RWPE1 (cell line): ENCODE results near the gene RACGAP1.
"Not testable (repeated sequence)": the region's sequence is repeated elsewhere in the genome, so short reads cannot be mapped to it uniquely, and the experiment has no call there.

Experiments
- CTCF ChIA-PET: fragments of 350-600 bp; sonication (Branson Sonifier 250); formaldehyde crosslinking; extraction: SDS; loops from one replicate; lab custom pipeline; 2021; lab: Yijun Ruan, JAX
- POLR2A ChIA-PET: fragments of 400-600 bp; formaldehyde crosslinking; extraction: SDS; loops from one replicate; lab custom pipeline; 2020; ENCODE audit warnings: antibody characterized with exemption; ENCODE audit not compliant: low non-redundant PET; lab: Yijun Ruan, JAX
- DNase-seq: peaks from one replicate; pipeline ENCODE4 v3.0.0; 2012; ENCODE audit warnings: low spot score
- H3K27ac ChIP-seq: fragments of 450-650 bp; 2 replicates; pipeline ENCODE4 v1.5.1; 2017
- CTCF ChIP-seq: fragments of 450-650 bp; conservative IDR thresholded peaks from 2 replicates; pipeline ENCODE4 v1.5.1; 2017; ENCODE audit warnings: low read depth, mild to moderate bottlenecking

Gene RACGAP1

GRCh38 chr12:50005175-50005574 is 20.1 kb downstream of the RACGAP1 start:
- ChIA-PET POLR2A (no interaction called here), CTCF (interaction anchor here (0.9 to 1.0 kb wide), 3 partner anchors 34 to 138 kb away, joined by 3 to 4 read pairs (median 4); no protein-coding TSS in a partner anchor)
- no peak for TF ChIP-seq CTCF
- H3K27ac ChIP-seq, result no peak overlapping the region
- no peak for DNase-seq

- TF ChIP-seq CTCF, result no peak
- DNase-seq, result no peak
- ChIA-PET POLR2A (no interaction called here), CTCF (interaction anchor here (1.0 kb wide), 1 partner anchor 34 kb away, joined by 4 read pairs; no protein-coding TSS in a partner anchor)
- no peak overlapping the region for H3K27ac ChIP-seq
Measured at GRCh38 chr12:50004696-50005095, 20.6 kb downstream of the RACGAP1 start.

- H3K27ac ChIP-seq, result no peak overlapping the region
- TF ChIP-seq CTCF, result no peak
- ChIA-PET CTCF (no interaction called here), POLR2A (no interaction called here)
- no peak for DNase-seq
Measured at GRCh38 chr12:50003595-50003994, 21.7 kb downstream of the RACGAP1 start.

GRCh38 chr12:49998453-49998852 is 26.8 kb downstream of the RACGAP1 start:
- no peak for TF ChIP-seq CTCF
- POLR2A ChIA-PET, result no interaction called here
- CTCF ChIA-PET, result interaction anchor here (0.6 kb wide), 1 partner anchor 390 kb away, joined by 3 read pairs; no protein-coding TSS in a partner anchor

GRCh38 chr12:49990273-49990672 is 35.0 kb downstream of the RACGAP1 start:
- H3K27ac ChIP-seq, result no peak overlapping the region
- POLR2A ChIA-PET, result no interaction called here
- no peak for TF ChIP-seq CTCF
- CTCF ChIA-PET, result interaction anchor here (0.6 kb wide), 1 partner anchor 88 kb away, joined by 3 read pairs; no protein-coding TSS in a partner anchor
- DNase-seq, result no peak

More at GRCh38 chr12:49998453-49998852, 26.8 kb downstream of the RACGAP1 start:
- no peak for DNase-seq
- H3K27ac ChIP-seq, result no peak overlapping the region

- H3K27ac ChIP-seq, DNase-seq, POLR2A ChIA-PET, CTCF ChIA-PET: not testable (repeated sequence)
Measured at GRCh38 chr12:49989400-49989799, 35.9 kb downstream of the RACGAP1 start.

- no peak for DNase-seq
- ChIA-PET CTCF (interaction anchor here (0.7 kb wide), 1 partner anchor 21 kb away, joined by 4 read pairs; no protein-coding TSS in a partner anchor), POLR2A (no interaction called here)
- no peak overlapping the region for H3K27ac ChIP-seq
- TF ChIP-seq CTCF, result no peak
Measured at GRCh38 chr12:49987625-49988303, 37.5 kb downstream of the RACGAP1 start.

GRCh38 chr12:49986476-49986875 is 38.8 kb downstream of the RACGAP1 start:
- CTCF ChIA-PET, DNase-seq, POLR2A ChIA-PET, H3K27ac ChIP-seq: not testable (repeated sequence)
